GM13977 (cell line): ENCODE measurements around the gene SLC4A4.

Source experiments
- DNase-seq: peaks from one replicate; pipeline ENCODE4 v3.0.0; 2012; ENCODE audit warnings: low spot score
- in situ Hi-C: fragments of 300-500 bp; cut with MboI; formaldehyde crosslinking; loops from one replicate; pipeline ENCODE4 v1.12.0; 2022; ENCODE audit warnings: low sequenced_read_pairs, low pct_unique_long_range_greater_than_20kb, mixed read lengths, inconsistent platforms; ENCODE audit not compliant: unreplicated experiment
- TF ChIP-seq, protein P1 (sequence below): IDR thresholded peaks from 2 replicates; pipeline ENCODE4 v1.5.1; 2012; ENCODE audit warnings: mild to moderate bottlenecking, control low read depth; ENCODE audit not compliant: insufficient read depth; ENCODE audit errors: extremely low read depth, missing control alignments

SLC4A4 gene

DNA sequence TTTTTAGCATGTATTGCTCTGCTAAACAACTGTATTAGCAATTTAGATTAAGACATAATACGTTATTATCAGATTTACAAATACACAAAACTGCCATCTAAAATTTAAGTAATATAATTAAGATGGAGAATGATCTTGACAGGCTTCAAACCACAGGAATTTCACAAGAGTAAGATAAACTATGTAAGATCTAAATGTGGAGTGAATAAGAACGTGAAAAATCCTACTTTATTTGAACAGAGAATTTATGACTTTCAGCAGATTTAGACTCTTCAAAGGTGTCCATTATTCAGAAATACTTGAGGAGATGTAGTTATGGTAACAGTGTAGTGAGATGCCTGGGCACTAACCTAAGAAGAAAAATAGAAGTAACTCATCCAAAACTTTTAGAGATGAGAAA, 73.2 kb downstream of the SLC4A4 start:
- DNase-seq = no peak
- in situ Hi-C loops = no loop called here
- TF ChIP-seq, protein P1, sequence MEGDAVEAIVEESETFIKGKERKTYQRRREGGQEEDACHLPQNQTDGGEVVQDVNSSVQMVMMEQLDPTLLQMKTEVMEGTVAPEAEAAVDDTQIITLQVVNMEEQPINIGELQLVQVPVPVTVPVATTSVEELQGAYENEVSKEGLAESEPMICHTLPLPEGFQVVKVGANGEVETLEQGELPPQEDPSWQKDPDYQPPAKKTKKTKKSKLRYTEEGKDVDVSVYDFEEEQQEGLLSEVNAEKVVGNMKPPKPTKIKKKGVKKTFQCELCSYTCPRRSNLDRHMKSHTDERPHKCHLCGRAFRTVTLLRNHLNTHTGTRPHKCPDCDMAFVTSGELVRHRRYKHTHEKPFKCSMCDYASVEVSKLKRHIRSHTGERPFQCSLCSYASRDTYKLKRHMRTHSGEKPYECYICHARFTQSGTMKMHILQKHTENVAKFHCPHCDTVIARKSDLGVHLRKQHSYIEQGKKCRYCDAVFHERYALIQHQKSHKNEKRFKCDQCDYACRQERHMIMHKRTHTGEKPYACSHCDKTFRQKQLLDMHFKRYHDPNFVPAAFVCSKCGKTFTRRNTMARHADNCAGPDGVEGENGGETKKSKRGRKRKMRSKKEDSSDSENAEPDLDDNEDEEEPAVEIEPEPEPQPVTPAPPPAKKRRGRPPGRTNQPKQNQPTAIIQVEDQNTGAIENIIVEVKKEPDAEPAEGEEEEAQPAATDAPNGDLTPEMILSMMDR = no peak

DNA sequence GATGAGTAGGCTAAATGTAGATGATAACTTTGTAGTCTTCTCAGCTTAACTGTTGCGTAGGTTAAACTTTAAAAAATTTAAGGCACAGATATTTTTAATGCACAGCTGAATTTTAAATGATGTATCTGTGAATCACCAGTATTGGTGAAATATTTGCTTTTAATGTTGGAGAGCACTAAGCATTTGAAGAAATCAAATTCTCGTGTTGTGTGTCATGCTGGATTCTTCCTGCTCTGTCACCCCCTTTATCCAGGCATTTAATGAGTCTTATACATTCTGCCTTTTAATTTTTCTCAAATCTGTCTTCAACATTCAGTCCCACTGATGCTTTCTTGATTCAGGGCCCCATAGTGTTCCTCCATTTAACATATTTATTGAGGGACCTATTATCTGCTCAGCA, 76.7 kb downstream of the SLC4A4 start:
- TF ChIP-seq, protein P1 = no peak
- in situ Hi-C loops = no loop called here
- no peak for DNase-seq

DNA sequence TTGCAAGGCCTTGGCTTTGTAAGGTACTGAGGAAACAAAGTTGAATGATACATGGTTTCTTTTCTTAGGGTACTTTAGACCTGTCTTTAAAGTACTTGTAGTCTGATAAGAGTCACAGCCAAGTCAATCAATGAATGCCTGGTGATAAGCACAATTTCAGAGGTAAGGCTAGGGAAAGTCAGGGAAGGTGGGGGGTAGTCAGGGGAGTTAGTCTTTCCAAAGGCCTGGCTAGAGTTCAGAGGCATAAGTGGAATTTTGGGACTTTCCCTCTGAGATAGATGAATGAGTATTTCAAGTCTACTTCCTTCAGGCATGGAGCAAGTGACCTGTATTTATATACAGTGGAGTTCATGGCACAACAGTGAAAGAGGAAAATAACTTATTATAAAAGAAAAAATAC, 78.3 kb downstream of the SLC4A4 start:
- TF ChIP-seq, protein P1 = no peak
- in situ Hi-C loops = no loop called here
- no peak for DNase-seq

DNA sequence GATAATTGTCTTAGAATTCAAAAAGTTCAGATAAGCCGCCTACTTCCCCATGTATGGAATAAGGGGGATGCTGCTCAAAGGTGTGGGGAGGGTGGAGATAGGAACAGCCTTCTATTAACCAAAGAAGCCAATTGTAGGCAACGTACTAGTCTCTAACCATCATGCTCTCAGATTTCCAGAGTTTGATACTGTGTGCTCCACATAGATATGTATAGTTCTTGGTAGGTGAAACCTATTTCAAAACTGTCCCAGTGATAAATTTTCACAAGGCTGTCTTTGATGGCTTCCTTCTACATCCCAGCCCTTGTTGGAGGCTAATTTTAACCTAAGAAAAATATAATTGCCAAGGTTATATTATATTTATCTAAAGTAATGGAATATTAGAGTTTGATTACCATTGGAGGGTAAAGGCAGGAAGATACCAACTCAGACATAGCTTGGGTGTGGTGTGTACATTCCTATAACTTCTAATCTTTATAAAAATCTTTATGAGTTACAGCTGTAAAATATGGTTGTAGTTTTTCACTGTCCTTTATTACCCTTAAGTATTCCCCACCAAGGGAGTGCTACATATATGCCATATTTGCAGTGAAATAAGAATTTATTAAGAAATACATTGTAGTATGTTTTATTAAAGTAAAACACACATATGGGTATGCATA, 87.7 kb downstream of the SLC4A4 start:
- TF ChIP-seq, protein P1 = no peak
- DNase-seq = no peak
- in situ Hi-C loops = no loop called here

DNA sequence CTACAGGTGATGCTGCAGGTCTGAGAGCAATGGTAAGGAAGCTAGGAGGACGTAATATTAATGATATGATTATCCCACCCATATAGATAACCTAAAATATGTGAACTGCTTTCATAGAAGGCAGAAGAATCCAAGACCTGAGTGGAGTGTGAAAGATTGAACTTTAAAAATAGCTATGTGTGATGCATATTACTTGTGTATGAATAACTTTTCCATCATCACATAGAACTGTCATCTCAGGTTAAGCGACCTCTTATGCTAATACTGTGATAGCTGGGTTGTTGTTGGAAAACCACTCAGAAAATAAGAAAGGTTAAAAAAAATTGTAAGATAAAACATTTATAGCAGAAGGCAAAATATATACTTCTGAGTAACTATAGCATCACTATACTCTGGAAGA, 90.3 kb downstream of the SLC4A4 start:
- DNase-seq = no peak
- TF ChIP-seq, protein P1 = no peak
- in situ Hi-C loops = no loop called here

DNA sequence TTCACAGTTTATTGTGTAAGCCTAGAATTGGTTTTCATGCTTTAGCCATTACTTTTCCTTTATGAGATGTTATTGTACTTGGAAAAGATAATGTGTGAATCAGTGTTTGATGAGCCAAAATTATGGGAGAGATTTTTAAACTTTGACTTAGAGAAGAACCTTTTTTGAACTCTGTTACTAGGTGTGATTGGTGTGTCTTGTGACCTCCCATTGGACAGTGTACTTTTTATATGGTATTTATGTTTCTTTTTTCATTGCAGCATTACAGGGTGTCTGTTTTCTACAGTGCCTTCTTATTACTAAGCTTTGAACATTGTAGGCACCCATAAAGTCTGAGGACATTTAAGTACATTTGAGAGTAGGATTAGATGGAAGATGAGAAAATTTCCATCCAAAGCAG, 91.1 kb downstream of the SLC4A4 start:
- DNase-seq = no peak
- TF ChIP-seq, protein P1 = no peak
- in situ Hi-C loops = no loop called here
